Measurements from ENCODE around the gene ARPIN. TPM values are rescaled to one million over a fixed set of nuclear protein-coding genes. Genes with fewer than 3 reads are reported as not detected.
"Not testable (repeated sequence)": the region's sequence is repeated elsewhere in the genome, so short reads cannot be mapped to it uniquely, and the experiment has no call there.

The ARPIN gene
- polyA plus RNA-seq, 2 of the 4 experiments (the other 2 are of a cell fraction), result 17.2 to 20.3 TPM

GRCh38 chr15:89939910-89940309, 27.2 kb upstream of the ARPIN start:
- POLR2A ChIA-PET, result no interaction called here
- Histone ChIP-seq H3K9me3 (no peaks in the 10 kb centered on the region), H3K4me1 (no peaks in the 10 kb centered on the region), H3K4me3 (no peak overlapping the region), H3K27ac (no peak overlapping the region), H3K4me2 (no peak overlapping the region)
- TF ChIP-seq MAFK (IDR thresholded peaks at IDR 0.05; ENCODE audit: partially characterized antibody) (no peak), RCOR1 (IDR thresholded peaks at IDR 0.05; ENCODE audit: low read depth, low read length) (no peak), RNF2 (IDR thresholded peaks at IDR 0.05; ENCODE audit: borderline replicate concordance, low read depth) (no peak), HOXB5 (CRISPR knock-in tag; IDR thresholded peaks at IDR 0.05) (no peak), EHMT2 (IDR thresholded peaks at IDR 0.05; ENCODE audit: low read depth) (no peak), TFCP2L1 (CRISPR knock-in tag; IDR thresholded peaks at IDR 0.05) (no peak), BHLHE40 (IDR thresholded peaks at IDR 0.05; ENCODE audit: low read depth, low read length) (no peak), CHD2 (IDR thresholded peaks at IDR 0.05; ENCODE audit: low read length, partially characterized antibody) (no peak), SREBF2 (IDR thresholded peaks at IDR 0.05) (no peak), PHF8 (IDR thresholded peaks at IDR 0.05; ENCODE audit: borderline replicate concordance, low read depth) (no peak), CBX2 (IDR thresholded peaks at IDR 0.05; ENCODE audit: borderline replicate concordance, low read depth) (no peak), KDM1A (IDR thresholded peaks at IDR 0.05; ENCODE audit: low read depth) (no peak), ZSCAN20 (CRISPR knock-in tag; IDR thresholded peaks at IDR 0.05) (no peak), REST (IDR thresholded peaks at IDR 0.05) (no peak), EP300 (IDR thresholded peaks at IDR 0.05) (no peak), CEBPB (IDR thresholded peaks at IDR 0.05) (no peak), RFX5 (IDR thresholded peaks at IDR 0.05) (no peak)
- 92% methylated on average over 3 of the region's 3 CpGs for WGBS (ENCODE audit: missing lambda C conversion rate)
- CTCF ChIA-PET, result interaction anchor here (0.7 to 2.4 kb wide), 9 partner anchors 10 to 833 kb away, joined by 3 to 6 read pairs (median 3); no protein-coding TSS in a partner anchor
- DNase-seq (ENCODE audit: low read depth in 1 of 2, low spot score in 1 of 2) (no peak), ATAC-seq (no peak), FAIRE-seq (no peak)

- POLR2A ChIA-PET, result interaction anchor here (0.6 kb wide), 1 partner anchor 11 kb away, joined by 7 read pairs; no protein-coding TSS in a partner anchor
Observed at GRCh38 chr15:89939377-89939776, 26.6 kb upstream of the ARPIN start.

GRCh38 chr15:89937365-89938350, 24.9 kb upstream of the ARPIN start:
- POLR2A ChIA-PET, result no interaction called here
- H3K4me3 ChIP-seq, result no peak overlapping the region
- CTCF ChIA-PET, result interaction anchor here (1.0 to 2.3 kb wide), 4 partner anchors 20 to 134 kb away, joined by 3 to 8 read pairs (median 6); no protein-coding TSS in a partner anchor
- TF ChIP-seq SREBF2 (IDR thresholded peaks at IDR 0.05), result no peak
- TF ChIP-seq REST (IDR thresholded peaks at IDR 0.05), result no peak
- no peak for TF ChIP-seq EHF (CRISPR knock-in tag; IDR thresholded peaks at IDR 0.05)
- no peak for TF ChIP-seq EP300 (IDR thresholded peaks at IDR 0.05)
- no peak for TF ChIP-seq HOXB13 (CRISPR knock-in tag; IDR thresholded peaks at IDR 0.05; ENCODE audit: low read depth)
- TF ChIP-seq CTCF (IDR thresholded peaks at IDR 0.05), result no peak
- TF ChIP-seq POLR2A (IDR thresholded peaks at IDR 0.05; ENCODE audit: low read length), result no peak
- peak; percentile 43 for TF ChIP-seq MAFK (IDR thresholded peaks at IDR 0.05; ENCODE audit: partially characterized antibody)
- TF ChIP-seq FOSL2 (IDR thresholded peaks at IDR 0.05), result no peak
- TF ChIP-seq FOSL2 (CRISPR knock-in tag; IDR thresholded peaks at IDR 0.05), result peak; percentile 16; the same call in 1 of the 2 replicates
- TF ChIP-seq KDM1A (IDR thresholded peaks at IDR 0.05; ENCODE audit: low read depth), result no peak
- no peak for TF ChIP-seq EHMT2 (IDR thresholded peaks at IDR 0.05; ENCODE audit: low read depth)
- FAIRE-seq (no peak), ATAC-seq (no peak), DNase-seq (ENCODE audit: low read depth in 1 of 2, low spot score in 1 of 2) (no peak)
- no peaks in the 10 kb centered on the region for H3K4me1 ChIP-seq
- no peak overlapping the region for H3K27ac ChIP-seq
- no peaks in the 10 kb centered on the region for H3K9me3 ChIP-seq
- 52% methylated on average over 10 of the region's 10 CpGs for WGBS (ENCODE audit: missing lambda C conversion rate)
- H3K4me2 ChIP-seq, result no peak overlapping the region

More at GRCh38 chr15:89939377-89939776, 26.6 kb upstream of the ARPIN start:
- FAIRE-seq; H3K27ac ChIP-seq; DNase-seq (ENCODE audit: low read depth in 1 of 2, low spot score in 1 of 2); H3K4me2 ChIP-seq; H3K4me3 ChIP-seq; H3K9me3 ChIP-seq; H3K4me1 ChIP-seq; ATAC-seq: not testable (repeated sequence)
- CTCF ChIA-PET, result interaction anchor here (0.7 to 1.5 kb wide), 5 partner anchors 17 to 834 kb away, joined by 3 to 4 read pairs (median 3); no protein-coding TSS in a partner anchor
- WGBS (ENCODE audit: missing lambda C conversion rate), result 60% methylated on average over 2 of the region's 2 CpGs

Data from A549 (cell line).